GM12872 (cell line): Measurements from ENCODE around the gene HOXC12.

ENCODE experiments used
- TF ChIP-seq, protein P1 (sequence below): IDR thresholded peaks from 3 replicates; pipeline ENCODE4 v1.5.1; 2011; ENCODE audit warnings: low read depth, mild to moderate bottlenecking, low read length, moderate library complexity; ENCODE audit not compliant: insufficient read depth

Gene HOXC12

DNA sequence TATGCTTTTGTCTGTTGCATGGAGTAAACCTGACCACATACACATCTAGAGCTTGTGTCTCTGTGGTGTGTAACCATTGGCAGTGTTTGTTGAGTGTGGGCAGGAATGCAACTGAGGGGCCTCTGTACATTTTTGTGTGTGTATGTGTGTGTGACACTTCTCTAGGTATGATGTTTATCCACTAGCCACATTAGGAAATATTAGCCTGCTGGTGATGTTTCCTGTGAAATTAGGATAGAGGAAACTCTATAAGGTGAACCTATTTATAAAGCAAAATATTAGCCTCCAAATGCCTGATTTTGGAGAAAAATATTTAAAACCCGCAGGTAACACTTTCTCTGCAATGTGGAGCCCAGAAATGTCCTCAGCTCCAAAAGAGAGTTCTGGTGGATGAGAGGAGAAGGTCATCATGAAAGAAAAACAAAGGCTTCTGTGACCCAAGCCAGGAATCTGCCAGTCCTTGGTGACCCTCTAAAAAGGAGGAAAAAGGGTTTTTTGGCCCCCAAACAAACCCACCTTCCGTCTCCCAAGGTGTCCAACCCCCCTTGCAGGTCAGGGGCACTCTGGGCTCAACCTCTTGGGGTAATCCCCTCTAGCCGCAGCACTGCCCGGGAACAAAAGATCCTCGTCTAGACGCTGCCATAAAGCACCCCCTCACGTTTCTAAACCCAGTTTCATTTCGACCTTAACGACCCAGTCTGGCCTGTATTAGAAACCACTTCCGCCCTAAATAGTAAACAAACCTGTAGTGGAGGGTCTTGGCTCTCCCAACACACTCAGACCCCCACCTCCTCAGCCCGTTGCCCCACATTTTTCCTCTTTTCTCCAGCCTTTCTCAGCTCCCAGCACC is 23.1 kb downstream of the HOXC12 start:
- TF ChIP-seq, protein P1, sequence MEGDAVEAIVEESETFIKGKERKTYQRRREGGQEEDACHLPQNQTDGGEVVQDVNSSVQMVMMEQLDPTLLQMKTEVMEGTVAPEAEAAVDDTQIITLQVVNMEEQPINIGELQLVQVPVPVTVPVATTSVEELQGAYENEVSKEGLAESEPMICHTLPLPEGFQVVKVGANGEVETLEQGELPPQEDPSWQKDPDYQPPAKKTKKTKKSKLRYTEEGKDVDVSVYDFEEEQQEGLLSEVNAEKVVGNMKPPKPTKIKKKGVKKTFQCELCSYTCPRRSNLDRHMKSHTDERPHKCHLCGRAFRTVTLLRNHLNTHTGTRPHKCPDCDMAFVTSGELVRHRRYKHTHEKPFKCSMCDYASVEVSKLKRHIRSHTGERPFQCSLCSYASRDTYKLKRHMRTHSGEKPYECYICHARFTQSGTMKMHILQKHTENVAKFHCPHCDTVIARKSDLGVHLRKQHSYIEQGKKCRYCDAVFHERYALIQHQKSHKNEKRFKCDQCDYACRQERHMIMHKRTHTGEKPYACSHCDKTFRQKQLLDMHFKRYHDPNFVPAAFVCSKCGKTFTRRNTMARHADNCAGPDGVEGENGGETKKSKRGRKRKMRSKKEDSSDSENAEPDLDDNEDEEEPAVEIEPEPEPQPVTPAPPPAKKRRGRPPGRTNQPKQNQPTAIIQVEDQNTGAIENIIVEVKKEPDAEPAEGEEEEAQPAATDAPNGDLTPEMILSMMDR: no peak

DNA sequence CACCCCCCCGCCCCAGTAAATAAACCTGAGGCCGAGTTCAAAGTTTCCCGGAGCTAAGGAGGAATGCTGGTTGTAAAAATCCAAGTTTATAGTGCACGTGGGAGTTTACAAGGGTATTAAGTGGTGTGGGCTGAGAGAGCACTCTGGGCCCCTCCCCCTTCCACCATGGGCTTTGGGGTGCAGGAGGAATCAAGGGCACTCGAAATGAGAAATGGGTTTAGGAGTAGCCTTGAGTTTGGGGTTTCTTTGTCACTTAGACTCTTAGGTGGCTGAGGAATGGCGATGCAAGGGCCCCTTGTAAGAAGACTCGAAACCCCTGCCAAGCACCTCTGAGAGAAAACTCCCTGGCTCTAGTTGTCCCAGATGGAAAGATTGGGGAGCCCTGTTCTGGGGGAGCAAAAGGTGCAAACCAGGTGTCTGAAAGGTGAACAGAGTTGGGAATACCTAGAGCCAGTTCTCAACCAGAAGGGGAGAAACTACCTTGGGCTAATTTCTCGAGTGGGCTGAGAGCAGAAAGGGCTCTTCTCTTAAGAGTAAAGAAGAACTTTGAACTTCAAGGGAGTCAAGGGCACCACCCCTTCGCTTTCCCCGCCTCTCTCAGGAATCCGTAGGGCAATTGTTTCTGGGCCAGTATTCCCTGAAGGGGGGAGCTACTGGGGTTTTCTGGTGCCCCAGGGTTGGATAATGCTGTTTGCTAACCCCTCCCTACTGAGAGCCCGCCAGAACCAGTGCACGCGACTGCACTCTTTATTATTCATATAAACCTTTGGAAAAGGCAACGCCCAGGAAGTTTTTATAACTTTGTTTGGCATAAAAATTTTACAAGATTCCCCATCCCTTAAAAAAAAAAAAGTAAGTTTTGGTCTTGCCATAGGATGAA is 24.0 kb downstream of the HOXC12 start:
- TF ChIP-seq, protein P1: no peak

DNA sequence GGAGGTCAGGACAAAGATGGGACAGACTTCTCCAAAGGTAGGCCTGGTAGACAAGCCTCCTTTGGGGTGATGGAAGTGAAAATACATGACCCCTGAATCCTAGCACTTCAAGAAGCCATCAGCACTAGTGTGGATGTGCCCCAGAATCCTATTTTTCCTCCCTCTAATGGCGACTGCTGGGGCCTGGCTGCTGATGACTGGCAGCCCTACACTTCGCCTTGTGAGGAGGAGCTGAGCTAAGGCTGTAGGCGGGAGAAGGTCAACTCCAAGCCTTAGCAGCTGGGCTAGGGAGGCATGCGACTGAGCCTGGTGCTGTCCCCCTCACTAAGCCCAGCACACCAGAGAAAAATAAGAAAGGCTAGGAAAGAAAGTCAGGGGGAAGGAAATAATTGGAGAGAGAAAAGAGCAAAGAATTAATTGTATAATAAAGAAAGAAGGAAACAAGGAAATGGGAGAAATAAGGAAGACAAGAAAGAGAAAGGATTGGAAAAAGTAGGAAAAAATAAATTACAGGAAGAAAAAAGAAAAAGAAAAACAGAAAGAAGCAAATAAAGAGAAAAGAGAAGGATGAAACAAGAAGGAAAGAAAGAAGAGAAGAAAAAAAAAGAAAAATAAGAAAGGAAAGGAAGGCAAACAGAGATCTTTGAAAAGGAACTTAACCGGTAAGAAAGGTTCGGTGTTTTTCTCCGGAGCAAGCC is 25.6 kb downstream of the HOXC12 start:
- TF ChIP-seq, protein P1: no peak

DNA sequence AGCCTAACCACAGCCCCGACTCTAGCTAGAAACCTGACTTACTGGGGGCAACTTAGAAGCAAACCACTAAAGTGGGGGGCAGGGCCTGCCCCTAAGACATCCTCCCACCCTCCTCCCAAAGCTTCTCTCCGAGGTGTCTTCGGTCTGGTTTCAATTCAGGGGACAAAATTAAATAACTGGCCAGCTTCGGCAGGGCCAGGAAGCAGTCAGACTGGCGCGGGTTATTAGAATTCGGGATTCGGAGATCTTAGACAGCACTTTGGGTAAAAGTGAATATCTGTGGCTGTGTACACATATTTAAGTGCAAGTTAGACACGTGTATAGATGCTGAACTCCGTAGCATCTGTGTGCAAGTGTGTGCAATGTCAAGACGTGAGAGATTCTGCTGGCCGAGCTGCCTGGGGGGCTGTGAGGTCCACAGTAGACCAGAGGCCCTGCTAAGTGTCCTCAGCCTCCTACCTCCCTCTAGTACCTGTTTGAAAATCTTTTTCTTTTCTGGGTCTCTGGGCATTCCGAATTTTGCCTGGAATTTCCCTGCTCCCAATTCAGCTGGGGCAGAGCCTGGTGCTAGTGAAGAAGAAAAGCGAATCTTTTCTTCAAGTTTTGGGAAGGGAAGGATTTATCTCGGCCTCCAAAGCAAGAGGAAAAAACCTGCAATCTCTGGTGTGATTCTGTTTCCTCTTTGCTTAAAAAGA is 26.2 kb downstream of the HOXC12 start:
- TF ChIP-seq, protein P1: no peak

DNA sequence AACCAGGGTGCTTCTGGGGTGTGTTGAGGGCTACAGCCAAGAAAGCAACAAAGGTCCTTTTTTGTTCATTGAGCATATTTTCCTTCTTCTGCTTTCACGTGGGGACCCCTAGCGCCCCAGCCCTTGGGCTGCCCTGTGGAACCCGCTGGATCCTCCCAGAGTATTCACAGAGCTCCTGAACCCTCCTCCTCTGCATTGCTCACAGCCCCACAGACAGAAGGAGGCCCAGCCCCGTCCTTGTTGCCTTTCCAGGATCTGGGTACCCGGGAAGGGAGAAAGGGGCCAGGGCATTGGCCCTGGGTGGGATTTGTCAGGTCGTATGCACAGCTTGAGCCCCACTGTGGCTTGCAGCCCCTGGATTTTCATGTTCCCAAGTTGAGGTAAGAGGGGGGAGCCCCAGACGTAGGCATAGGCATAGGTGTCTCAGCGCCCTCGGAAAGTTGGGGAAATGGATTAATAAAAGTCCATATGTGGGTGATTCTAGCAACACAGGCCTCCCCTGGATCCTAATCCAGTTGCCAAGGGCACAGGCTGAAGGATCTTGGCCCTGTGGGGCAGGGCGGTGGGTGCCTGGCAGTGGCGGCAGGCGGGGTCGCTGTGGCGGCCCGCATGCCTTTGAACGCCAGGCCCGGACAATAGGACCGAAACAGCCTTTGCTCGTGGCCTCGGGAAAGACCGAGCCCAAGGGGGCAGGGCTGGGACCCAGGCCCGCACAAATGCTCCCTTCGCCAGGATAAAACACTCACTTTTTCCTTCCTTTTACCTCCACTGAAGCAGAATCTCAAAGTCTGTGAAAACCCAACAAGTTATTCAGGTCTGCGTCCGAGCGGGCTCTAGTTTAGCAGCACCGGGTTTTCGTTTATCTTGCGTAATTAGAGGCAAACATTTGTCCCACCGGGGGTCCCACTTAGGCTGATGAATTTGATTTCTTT is 27.2 kb downstream of the HOXC12 start:
- TF ChIP-seq, protein P1: no peak
